ENCODE measurements around the gene PSTPIP2. TPM values are rescaled to one million over a fixed set of nuclear protein-coding genes. Genes with fewer than 3 reads are reported as not detected.

PSTPIP2 gene
- total and polyA plus RNA-seq, 2 of the 8 experiments (the other 6 are each of a cell fraction or from before 2014, with no cell fraction given) = 1.8 to 2.4 TPM

- no peak for TF ChIP-seq SRF (IDR thresholded peaks at IDR 0.05; ENCODE audit: low read depth, low read length)
- no peak for TF ChIP-seq E2F6 (IDR thresholded peaks at IDR 0.05)
- TF ChIP-seq BACH1 (IDR thresholded peaks at IDR 0.05; ENCODE audit: low read length) = no peak
Observed at GRCh38 chr18:46001892-46002291, 70.2 kb downstream of the PSTPIP2 start (continued).
